CD4-positive, alpha-beta T cell treated with Interleukin-10 for 1 hour (primary cell): ENCODE results near the gene NPAS4.
A peak's percentile ranks its signal among the peaks of the same experiment; 100 is the strongest.
"Not testable (repeated sequence)": the region's sequence is repeated elsewhere in the genome, so short reads cannot be mapped to it uniquely, and the experiment has no call there.

Source experiments
- DNase-seq: peaks from one replicate; pipeline ENCODE4 v3.0.0-alpha.2; 2020

Gene NPAS4

GRCh38 chr11:66459138-66459778, 38.4 kb downstream of the NPAS4 start:
- DNase-seq: no peak

GRCh38 chr11:66462010-66462409, 41.2 kb downstream of the NPAS4 start:
- DNase-seq: no peak

DNA sequence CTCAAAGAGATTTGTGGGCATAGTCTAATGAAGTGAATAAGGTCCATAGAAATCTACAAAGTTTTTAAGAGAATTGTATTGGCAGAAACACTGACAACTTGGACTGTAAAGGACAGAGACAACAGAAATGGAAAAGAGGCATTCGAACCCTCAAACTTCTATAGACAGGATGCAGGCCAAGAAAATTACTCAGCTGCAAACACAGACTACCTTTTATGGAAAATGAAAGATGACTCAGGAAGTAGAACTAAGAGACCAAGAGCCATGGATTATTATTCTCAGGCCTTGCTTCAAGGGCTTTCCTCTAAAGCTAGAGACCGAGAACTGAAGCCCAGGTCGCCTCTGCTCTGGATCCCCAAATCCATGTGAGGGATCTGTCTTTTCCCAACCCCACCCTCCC, 42.1 kb downstream of the NPAS4 start:
- DNase-seq: no peak

DNA sequence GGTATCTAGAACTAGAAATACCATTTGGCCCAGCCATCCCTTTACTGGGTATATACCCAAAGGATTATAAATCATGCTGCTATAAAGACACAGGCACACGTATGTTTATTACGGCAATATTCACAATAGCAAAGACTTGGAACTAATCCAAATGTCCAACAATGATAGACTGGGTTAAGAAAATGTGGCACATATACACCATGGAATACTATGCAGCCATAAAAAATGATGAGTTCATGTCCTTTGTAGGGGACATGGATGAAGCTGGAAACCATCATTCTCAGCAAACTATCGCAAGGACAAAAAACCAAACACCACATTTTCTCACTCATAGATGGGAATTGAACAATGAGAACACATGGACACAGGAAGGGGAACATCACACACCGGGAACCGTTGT, 43.3 kb downstream of the NPAS4 start:
- DNase-seq: not testable (repeated sequence)

- no peak for DNase-seq
These were observed 44.1 kb downstream of the NPAS4 start for GRCh38 chr11:66464916-66465315.

- DNase-seq: no peak
These were observed 44.8 kb downstream of the NPAS4 start for GRCh38 chr11:66465373-66466224.

- peak; percentile 97 for DNase-seq
These were observed 45.6 kb downstream of the NPAS4 start, which contains the start of gene PELI3 for GRCh38 chr11:66466225-66467033. TSS of gene PELI3 (plus strand) at chr11:66466905. CDS start at chr11:66468129, 1,224 bp downstream.

DNA sequence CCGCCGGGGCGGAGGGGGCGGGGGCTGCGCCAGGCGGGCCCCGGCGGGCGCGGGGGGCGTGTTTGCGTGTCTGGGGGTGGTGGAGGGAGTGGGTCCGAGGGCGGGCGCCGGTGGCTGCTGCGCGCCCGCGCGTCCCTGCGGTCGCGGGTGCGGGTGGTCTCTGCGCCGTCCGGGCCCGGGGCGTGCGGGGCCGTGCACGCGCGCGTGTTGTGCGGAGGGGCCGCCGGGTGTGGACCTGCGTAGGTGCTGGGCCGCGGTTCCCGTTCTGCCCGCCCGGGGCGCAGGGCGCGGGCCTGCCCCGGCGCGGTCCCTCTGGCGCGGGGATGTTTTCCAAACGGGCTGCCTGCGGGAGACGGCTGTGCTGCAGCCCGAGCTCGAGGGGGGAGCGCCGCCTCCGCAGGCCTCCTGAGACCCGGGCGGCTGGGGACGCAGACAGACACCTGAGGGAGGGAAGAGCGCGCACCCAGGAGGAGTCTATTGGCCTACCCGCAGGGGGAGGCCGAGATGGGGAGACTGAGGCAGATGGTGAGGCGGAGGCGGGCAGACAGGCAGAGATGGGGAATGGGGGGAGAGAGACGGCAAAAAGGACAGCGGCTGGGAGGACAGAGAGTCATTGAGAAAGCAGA, 46.3 kb downstream of the NPAS4 start:
- DNase-seq: no peak

- peak; percentile 37 for DNase-seq
These were observed 46.9 kb downstream of the NPAS4 start for GRCh38 chr11:66467756-66468155.

GRCh38 chr11:66468691-66469090, 47.9 kb downstream of the NPAS4 start:
- DNase-seq: no peak

DNA sequence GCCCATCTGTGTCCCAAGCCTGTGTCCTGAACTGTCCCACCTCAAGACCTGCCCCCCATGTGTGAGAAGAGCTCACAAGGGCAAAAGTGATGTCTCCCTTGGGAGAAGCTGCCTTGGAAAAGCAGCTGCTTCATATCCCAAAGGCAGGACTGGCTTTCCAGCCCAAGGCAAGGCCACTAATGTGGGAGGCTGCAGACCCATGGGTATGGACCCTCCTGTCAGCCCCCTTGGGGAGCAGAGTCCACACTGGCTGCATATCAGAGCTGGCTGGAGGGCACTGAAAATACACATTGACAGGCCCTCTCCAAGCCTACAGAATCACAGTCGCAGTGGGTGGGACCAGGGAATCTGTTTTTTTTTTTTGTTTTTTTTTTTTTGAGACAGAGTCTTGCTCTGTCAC, 48.6 kb downstream of the NPAS4 start:
- no peak for DNase-seq

DNA sequence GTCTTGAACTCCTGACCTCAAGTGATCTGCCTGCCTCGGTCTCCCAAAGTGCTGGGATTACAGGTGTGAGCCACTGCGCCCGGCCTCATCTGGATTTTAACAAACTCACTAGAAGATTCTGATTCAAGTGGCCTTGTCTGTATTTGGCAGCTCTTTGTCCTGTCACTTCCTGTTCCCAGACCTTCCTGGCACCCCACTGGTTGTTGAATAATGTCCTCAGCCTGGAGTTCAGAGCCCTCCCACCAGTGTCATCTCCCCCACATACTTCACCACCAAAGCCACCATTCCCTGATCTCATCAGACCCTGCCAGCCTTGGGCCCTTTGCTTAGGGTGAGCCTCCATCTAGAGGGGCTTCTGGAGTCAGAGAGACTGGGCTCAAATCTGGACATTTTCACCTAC, 49.2 kb downstream of the NPAS4 start:
- no peak for DNase-seq

DNA sequence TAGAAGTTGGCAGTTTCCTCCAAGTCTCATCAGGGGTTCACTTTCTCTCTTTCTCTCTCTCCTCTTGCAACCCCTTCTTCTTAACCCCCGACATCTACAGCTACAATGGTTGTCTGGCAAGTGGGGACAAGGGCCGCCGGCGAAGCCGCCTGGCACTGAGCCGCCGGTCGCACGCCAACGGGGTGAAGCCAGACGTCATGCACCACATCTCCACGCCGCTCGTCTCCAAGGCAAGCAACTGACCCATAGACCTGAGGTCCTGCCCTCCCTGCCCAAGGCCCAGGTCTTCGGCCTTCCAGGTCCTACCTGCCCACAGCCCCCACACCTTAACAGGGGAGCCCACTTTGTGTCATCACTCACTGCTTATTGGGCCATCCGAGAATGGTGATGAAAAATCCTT, 50.3 kb downstream of the NPAS4 start:
- no peak for DNase-seq

- DNase-seq: no peak
These were observed 51.2 kb downstream of the NPAS4 start for GRCh38 chr11:66472054-66472453.

GRCh38 chr11:66473167-66473566, 52.3 kb downstream of the NPAS4 start:
- no peak for DNase-seq

DNA sequence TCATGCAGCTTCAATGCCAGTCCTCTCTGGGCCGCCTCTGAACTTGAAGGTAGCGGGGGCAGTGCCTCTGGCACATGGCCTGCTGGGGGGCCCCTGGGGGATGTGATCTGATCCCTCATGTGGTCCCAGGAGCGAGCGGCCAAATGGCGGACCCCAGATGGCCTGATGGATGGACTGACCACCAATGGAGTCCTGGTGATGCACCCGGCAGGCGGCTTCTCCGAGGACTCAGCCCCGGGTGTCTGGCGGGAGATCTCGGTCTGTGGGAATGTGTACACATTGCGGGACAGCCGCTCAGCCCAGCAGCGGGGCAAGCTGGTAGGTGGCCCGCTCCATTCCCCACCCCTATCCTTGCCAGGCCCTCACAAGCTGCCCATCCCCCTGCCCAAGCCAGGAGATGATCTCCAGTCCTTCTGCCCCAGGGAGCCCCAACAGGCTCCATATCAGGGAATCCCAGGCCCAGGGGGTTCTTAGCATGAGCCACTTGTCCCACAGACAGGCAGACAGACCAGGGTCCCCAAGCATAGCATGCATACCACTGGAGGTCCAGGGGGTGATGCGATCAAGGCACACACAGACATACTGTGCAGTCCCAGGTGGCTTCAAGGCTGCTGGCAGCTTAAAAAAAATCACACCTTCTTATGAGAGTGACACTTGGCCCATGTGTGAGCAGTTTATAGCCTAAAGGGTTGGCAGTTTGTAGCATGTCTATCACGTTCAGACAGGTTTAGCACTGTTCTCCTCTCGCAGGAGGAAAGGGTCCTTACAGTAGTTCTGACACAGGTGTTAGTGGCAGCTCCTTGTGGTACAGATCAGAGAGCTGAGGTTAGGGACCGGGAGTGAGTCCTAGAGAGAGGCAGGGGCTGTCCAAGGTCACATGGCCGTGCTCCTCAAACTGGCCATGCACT, 53.0 kb downstream of the NPAS4 start:
- no peak for DNase-seq

DNA sequence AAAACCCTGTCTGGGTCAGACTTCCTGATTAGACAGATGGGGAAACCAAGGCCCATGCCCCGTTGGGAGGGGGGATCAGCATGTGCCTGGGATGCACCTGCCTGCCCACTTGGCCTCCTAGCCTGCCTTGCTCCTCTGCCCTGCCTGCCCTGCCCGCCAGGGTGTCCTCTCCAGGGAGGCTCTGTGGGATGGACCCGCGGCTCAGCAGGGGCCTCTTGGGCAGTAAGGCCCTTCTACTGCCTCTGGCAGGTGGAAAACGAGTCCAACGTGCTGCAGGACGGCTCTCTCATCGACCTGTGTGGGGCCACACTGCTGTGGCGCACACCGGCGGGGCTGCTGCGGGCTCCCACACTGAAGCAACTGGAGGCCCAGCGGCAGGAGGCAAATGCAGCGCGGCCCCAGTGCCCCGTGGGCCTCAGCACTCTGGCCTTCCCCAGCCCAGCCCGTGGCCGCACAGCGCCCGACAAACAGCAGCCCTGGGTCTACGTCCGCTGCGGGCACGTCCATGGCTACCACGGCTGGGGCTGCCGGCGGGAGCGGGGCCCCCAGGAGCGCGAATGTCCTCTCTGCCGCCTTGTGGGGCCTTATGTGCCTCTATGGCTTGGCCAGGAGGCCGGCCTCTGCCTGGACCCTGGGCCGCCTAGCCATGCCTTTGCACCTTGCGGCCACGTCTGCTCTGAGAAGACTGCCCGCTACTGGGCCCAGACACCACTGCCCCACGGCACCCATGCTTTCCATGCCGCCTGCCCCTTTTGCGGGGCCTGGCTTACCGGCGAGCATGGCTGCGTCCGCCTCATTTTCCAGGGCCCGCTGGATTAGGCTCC, 54.7 kb downstream of the NPAS4 start:
- no peak for DNase-seq
